GM20000 (cell line): ENCODE measurements around the gene GLP1R.

Source experiments
- DNase-seq: peaks from one replicate; pipeline ENCODE4 v3.0.0; 2012; ENCODE audit warnings: low spot score
- CTCF ChIP-seq: IDR thresholded peaks from 2 replicates; pipeline ENCODE4 v1.5.1; 2012; ENCODE audit warnings: mild to moderate bottlenecking, control low read depth; ENCODE audit errors: extremely low read depth, missing control alignments

Gene GLP1R

GRCh38 chr6:39087197-39087596, 38.6 kb downstream of the GLP1R start:
- no peak for DNase-seq
- no peak for TF ChIP-seq CTCF

GRCh38 chr6:39088331-39088730, 39.8 kb downstream of the GLP1R start:
- TF ChIP-seq CTCF: no peak
- no peak for DNase-seq

- no peak for TF ChIP-seq CTCF
- DNase-seq: no peak
These were observed 41.5 kb downstream of the GLP1R start for GRCh38 chr6:39090036-39090435.

GRCh38 chr6:39091220-39091619, 42.6 kb downstream of the GLP1R start:
- no peak for TF ChIP-seq CTCF
- no peak for DNase-seq

- no peak for DNase-seq
- TF ChIP-seq CTCF: no peak
These were observed 43.5 kb downstream of the GLP1R start for GRCh38 chr6:39092124-39092523.

- DNase-seq: no peak
- TF ChIP-seq CTCF: no peak
These were observed 44.6 kb downstream of the GLP1R start for GRCh38 chr6:39093149-39093708.

GRCh38 chr6:39095578-39095977, 47.0 kb downstream of the GLP1R start:
- DNase-seq: no peak
- TF ChIP-seq CTCF: no peak
